Tibial nerve (tissue), 4 donors: ENCODE results near the gene RERG. TPM values are rescaled to one million over a fixed set of nuclear protein-coding genes. Genes with fewer than 3 reads are reported as not detected.

Experiments
- DNase-seq, 2 donors: peaks; one replicate each; pipeline ENCODE4 v3.0.0-alpha.2; 2019; ENCODE audit warnings: low spot score in 2 of 2
- H3K27ac ChIP-seq, 4 donors: fragments of 200-600 bp; sonication (generic) in 3 of 4; one replicate each; pipeline ENCODE4 v1.5.1; 2017 to 2019; ENCODE audit warnings: mild to moderate bottlenecking in 1 of 4
- H3K27me3 ChIP-seq, 2 donors: fragments of 200-600 bp; sonication (generic) in 1 of 2; one replicate each; pipeline versions ENCODE4 v1.5.1 to v1.6.0; 2017 to 2019
- H3K36me3 ChIP-seq, 3 donors: fragments of 200-600 bp; sonication (generic); one replicate each; pipeline ENCODE4 v1.5.1; 2018 to 2019
- H3K4me1 ChIP-seq, 4 donors: fragments of 200-600 bp; sonication (generic) in 3 of 4; one replicate each; pipeline ENCODE4 v1.5.1; 2017 to 2019
- H3K4me3 ChIP-seq, 4 donors: fragments of 200-600 bp; sonication (generic) in 3 of 4; one replicate each; pipeline ENCODE4 v1.5.1; 2017 to 2019; ENCODE audit warnings: mild to moderate bottlenecking in 1 of 4, moderate library complexity in 1 of 4
- H3K9me3 ChIP-seq, 4 donors: fragments of 200-600 bp; sonication (generic) in 3 of 4; one replicate each; pipeline ENCODE4 v1.5.1; 2017 to 2019
- CTCF ChIP-seq, 5 experiments: fragments of 200-600 bp in 3 of 5; fragments of 450-650 bp in 2 of 5; sonication (generic) in 3 of 5; IDR thresholded peaks; one replicate each; pipeline ENCODE4 v1.5.1; 2016 to 2019; ENCODE audit warnings: antibody characterized with exemption in 5 of 5, mild to moderate bottlenecking in 3 of 5, moderate library complexity in 2 of 5
- EP300 ChIP-seq, 2 donors: sonication (generic); formaldehyde crosslinking; IDR thresholded peaks; one replicate each; pipeline ENCODE4 v1.6.1; 2017; ENCODE audit warnings: antibody characterized with exemption in 2 of 2, mild to moderate bottlenecking in 1 of 2
- POLR2A ChIP-seq, 2 donors: fragments of 450-650 bp; IDR thresholded peaks; one replicate each; pipeline ENCODE4 v1.6.1; 2017; ENCODE audit warnings: antibody characterized with exemption in 2 of 2, mild to moderate bottlenecking in 2 of 2, moderate library complexity in 2 of 2
- WGBS, 2 donors: methylation state at CpG; one replicate each; pipeline ENCODE4 v1.1.5; 2018; 5-methylcytosine and 5-hydroxymethylcytosine counted together
- total RNA-seq, 4 donors: library from RNA; depleted of rRNA; stranded (reverse); fragments of >200 nt; gene quantifications; one replicate each; pipeline ENCODE4 v1.1.0, GENCODE V29; 2016

RERG gene
- total RNA-seq, 4 donors from 2014 or later: 25.5 to 42.8 (median 31.5) TPM

- DNase-seq: no peak
- TF ChIP-seq CTCF (IDR thresholded peaks at IDR 0.05): no peak
- TF ChIP-seq EP300 (IDR thresholded peaks at IDR 0.05): no peak
- TF ChIP-seq POLR2A (IDR thresholded peaks at IDR 0.05): no peak
- no peak overlapping the region for H3K4me3 ChIP-seq
- no peaks in the 10 kb centered on the region for H3K9me3 ChIP-seq
- 42 to 54% methylated on average over 4 of the region's 4 CpGs for WGBS, 2 donors
- no peaks in the 10 kb centered on the region for H3K4me1 ChIP-seq
- H3K27ac ChIP-seq: no peak overlapping the region
- H3K27me3 ChIP-seq: no peaks in the 10 kb centered on the region
- no peaks in the 10 kb centered on the region for H3K36me3 ChIP-seq
Measured at GRCh38 chr12:15240898-15241297, 19.7 kb upstream of the RERG start.

- no peak overlapping the region for H3K4me3 ChIP-seq
- 83 to 92% methylated on average over 4 of the region's 4 CpGs for WGBS, 2 donors
- no peak for TF ChIP-seq POLR2A (IDR thresholded peaks at IDR 0.05)
- no peaks in the 10 kb centered on the region for H3K27me3 ChIP-seq
- H3K4me1 ChIP-seq: no peaks in the 10 kb centered on the region
- no peak for DNase-seq
- H3K9me3 ChIP-seq: no peaks in the 10 kb centered on the region
- H3K36me3 ChIP-seq: no peaks in the 10 kb centered on the region
- H3K27ac ChIP-seq: no peak overlapping the region
Measured at GRCh38 chr12:15234508-15234907, 13.3 kb upstream of the RERG start.

GRCh38 chr12:15234011-15234410 lies 12.8 kb upstream of the RERG start:
- Histone ChIP-seq H3K4me1 (no peaks in the 10 kb centered on the region), H3K27ac (no peak overlapping the region), H3K4me3 (no peak overlapping the region), H3K27me3 (no peaks in the 10 kb centered on the region), H3K36me3 (no peaks in the 10 kb centered on the region), H3K9me3 (no peaks in the 10 kb centered on the region)
- 62% methylated on average over 1 of the region's 1 CpG; no CpG with 5 or more reads in 1 of the 2 donors for whole genome bisulfite sequencing, 2 donors
- no peak for TF ChIP-seq CTCF (IDR thresholded peaks at IDR 0.05)
- no peak for TF ChIP-seq EP300 (IDR thresholded peaks at IDR 0.05)
- TF ChIP-seq POLR2A (IDR thresholded peaks at IDR 0.05): no peak
- no peak for DNase-seq

GRCh38 chr12:15232959-15233358 lies 11.7 kb upstream of the RERG start:
- Histone ChIP-seq H3K4me3 (no peak overlapping the region), H3K27ac (no peak overlapping the region), H3K9me3 (no peaks in the 10 kb centered on the region), H3K36me3 (no peaks in the 10 kb centered on the region), H3K27me3 (no peaks in the 10 kb centered on the region), H3K4me1 (no peaks in the 10 kb centered on the region)
- WGBS, 2 donors: 59 to 72% methylated on average over 1 of the region's 1 CpG
- TF ChIP-seq CTCF (IDR thresholded peaks at IDR 0.05): no peak
- DNase-seq: no peak

- TF ChIP-seq POLR2A (IDR thresholded peaks at IDR 0.05): no peak
- no peak for TF ChIP-seq CTCF (IDR thresholded peaks at IDR 0.05)
- TF ChIP-seq EP300 (IDR thresholded peaks at IDR 0.05): no peak
- no peak overlapping the region for H3K4me3 ChIP-seq
- no peaks in the 10 kb centered on the region for H3K4me1 ChIP-seq
- no peak overlapping the region for H3K27ac ChIP-seq
- WGBS, 2 donors: 88 to 91% methylated on average over 1 of the region's 1 CpG
- no peak for DNase-seq
- no peaks in the 10 kb centered on the region for H3K36me3 ChIP-seq
- no peaks in the 10 kb centered on the region for H3K9me3 ChIP-seq
- no peaks in the 10 kb centered on the region for H3K27me3 ChIP-seq
Measured at GRCh38 chr12:15231493-15231892, 10.3 kb upstream of the RERG start.

GRCh38 chr12:15230751-15231150 lies 9.5 kb upstream of the RERG start:
- H3K27me3 ChIP-seq: no peaks in the 10 kb centered on the region
- no peaks in the 10 kb centered on the region for H3K9me3 ChIP-seq
- H3K27ac ChIP-seq: peak overlapping the region in 1 of 4 donors; percentile 6
- no peak for DNase-seq
- H3K4me1 ChIP-seq: no peaks in the 10 kb centered on the region
- H3K36me3 ChIP-seq: no peaks in the 10 kb centered on the region
- TF ChIP-seq POLR2A (IDR thresholded peaks at IDR 0.05) (no peak), CTCF (IDR thresholded peaks at IDR 0.05) (no peak), EP300 (IDR thresholded peaks at IDR 0.05) (no peak)
- no peak overlapping the region for H3K4me3 ChIP-seq
